ENCODE measurements around the gene CAB39L.
A peak's percentile ranks its signal among the peaks of the same experiment; 100 is the strongest.

Gene CAB39L

DNA sequence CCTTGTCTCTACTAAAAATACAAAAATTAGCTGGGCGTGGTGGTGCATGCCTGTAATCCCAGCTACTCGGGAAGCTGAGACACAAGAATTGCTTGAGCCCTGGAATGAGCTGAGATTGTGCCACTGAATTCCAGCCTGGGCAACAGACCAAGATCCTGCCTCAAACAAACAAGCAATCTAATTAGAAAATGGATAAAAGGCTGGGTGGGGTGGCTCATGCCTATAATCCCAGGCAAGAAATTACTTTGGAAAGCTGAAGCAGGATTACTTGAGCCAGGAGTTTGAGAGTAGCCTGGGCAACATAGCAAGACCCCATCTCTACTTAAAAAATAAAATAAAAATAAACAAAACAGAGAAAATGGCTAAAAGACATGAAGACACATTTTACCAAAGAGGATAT is 77.0 kb downstream of the CAB39L start:
- peaks cover 3 to 4% of the 10 kb centered on the region in 2 donors for H3K9me3 ChIP-seq (ENCODE audit: control insufficient read depth in 1 of 2, low read length in 2 of 2)
- no peaks in the 10 kb centered on the region for H3K27me3 ChIP-seq (ENCODE audit: low read depth, low read length)
- peaks cover 8 to 30% of the 10 kb centered on the region in 2 donors for H3K4me1 ChIP-seq (ENCODE audit: control insufficient read depth in 1 of 2, insufficient read depth in 2 of 2, low read length in 2 of 2)
- H3K4me3 ChIP-seq (ENCODE audit: low read depth in 1 of 2, low read length in 2 of 2): no peak overlapping the region
- no peak overlapping the region for H3K27ac ChIP-seq (ENCODE audit: low read length)
- H3K36me3 ChIP-seq (ENCODE audit: control insufficient read depth in 1 of 2, insufficient read depth in 2 of 2, low read length in 2 of 2): peaks cover 0 to 7% of the 10 kb centered on the region in 2 donors

DNA sequence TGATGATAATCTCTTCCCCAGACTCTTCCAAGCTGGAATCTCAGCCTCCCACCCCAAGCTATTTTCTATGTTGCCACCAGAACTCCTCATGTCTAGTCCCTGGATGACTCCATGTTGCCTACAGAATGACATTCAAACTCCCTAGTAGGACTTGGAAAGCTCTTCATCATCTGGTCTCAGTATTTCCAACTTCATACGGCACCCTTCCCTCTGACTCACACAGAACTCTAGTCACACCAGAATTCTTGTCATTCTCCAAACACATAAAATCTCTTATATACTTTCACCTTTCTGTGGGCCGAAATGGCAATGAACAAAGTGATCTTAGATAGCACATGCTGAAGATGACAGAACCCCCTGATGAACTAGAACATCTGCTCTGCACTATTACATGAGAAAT is 86.2 kb downstream of the CAB39L start:
- Histone ChIP-seq H3K36me3 (ENCODE audit: control insufficient read depth in 1 of 2, insufficient read depth in 2 of 2, low read length in 2 of 2) (peaks cover 0 to 6% of the 10 kb centered on the region in 2 donors), H3K4me1 (ENCODE audit: control insufficient read depth in 1 of 2, insufficient read depth in 2 of 2, low read length in 2 of 2) (peaks cover 0 to 5% of the 10 kb centered on the region in 2 donors), H3K27ac (ENCODE audit: low read length) (peak overlapping the region; percentile 37), H3K27me3 (ENCODE audit: low read depth, low read length) (no peaks in the 10 kb centered on the region), H3K9me3 (ENCODE audit: control insufficient read depth in 1 of 2, low read length in 2 of 2) (no peaks in the 10 kb centered on the region), H3K4me3 (ENCODE audit: low read depth in 1 of 2, low read length in 2 of 2) (no peak overlapping the region)

DNA sequence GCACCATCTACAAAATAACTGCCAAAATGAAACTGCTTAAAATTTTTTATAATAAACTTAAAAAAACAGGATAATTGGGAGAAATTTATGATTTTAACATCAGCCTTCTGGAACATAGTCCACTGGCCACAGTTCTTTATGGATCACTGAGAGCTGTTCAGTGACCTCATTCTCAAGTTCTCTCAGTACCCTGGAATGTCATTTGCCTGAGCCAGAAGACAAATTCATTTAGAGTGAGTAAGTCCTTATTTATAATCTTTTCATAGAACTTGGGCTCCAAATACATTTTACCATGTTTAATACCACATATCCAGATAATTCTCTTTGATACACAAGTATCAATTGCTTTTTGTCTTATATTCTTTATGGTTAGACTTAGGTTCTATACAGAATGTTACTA is 87.6 kb downstream of the CAB39L start:
- H3K4me3 ChIP-seq (ENCODE audit: low read depth in 1 of 2, low read length in 2 of 2): no peak overlapping the region
- no peaks in the 10 kb centered on the region for H3K9me3 ChIP-seq (ENCODE audit: control insufficient read depth in 1 of 2, low read length in 2 of 2)
- peak overlapping the region; percentile 47 for H3K27ac ChIP-seq (ENCODE audit: low read length)
- no peaks in the 10 kb centered on the region for H3K27me3 ChIP-seq (ENCODE audit: low read depth, low read length)
- H3K36me3 ChIP-seq (ENCODE audit: control insufficient read depth in 1 of 2, insufficient read depth in 2 of 2, low read length in 2 of 2): peaks cover 0 to 6% of the 10 kb centered on the region in 2 donors
- peaks cover 0 to 5% of the 10 kb centered on the region in 2 donors for H3K4me1 ChIP-seq (ENCODE audit: control insufficient read depth in 1 of 2, insufficient read depth in 2 of 2, low read length in 2 of 2)

DNA sequence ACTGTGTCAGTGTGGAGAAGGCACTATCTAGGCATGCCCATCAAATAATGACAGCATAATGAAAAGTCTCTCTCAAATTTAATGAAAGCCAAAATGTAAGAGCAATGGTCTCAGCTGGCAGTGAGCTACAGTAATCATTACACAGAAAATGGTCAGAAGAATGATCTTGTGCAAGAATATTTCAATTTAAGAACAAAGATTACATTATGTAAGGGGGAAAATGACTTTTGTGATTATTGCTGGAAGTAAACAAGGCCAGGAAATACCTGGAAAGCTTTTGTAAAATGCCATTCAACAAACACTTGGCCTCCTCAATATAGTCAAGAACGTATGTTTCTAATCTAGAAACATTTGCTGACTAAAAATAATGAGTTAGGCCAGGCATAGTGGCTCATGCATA is 89.1 kb downstream of the CAB39L start:
- no peaks in the 10 kb centered on the region for H3K27me3 ChIP-seq (ENCODE audit: low read depth, low read length)
- H3K9me3 ChIP-seq (ENCODE audit: control insufficient read depth in 1 of 2, low read length in 2 of 2): no peaks in the 10 kb centered on the region
- H3K4me3 ChIP-seq (ENCODE audit: low read depth in 1 of 2, low read length in 2 of 2): no peak overlapping the region
- peaks cover 10 to 14% of the 10 kb centered on the region in 2 donors for H3K36me3 ChIP-seq (ENCODE audit: control insufficient read depth in 1 of 2, insufficient read depth in 2 of 2, low read length in 2 of 2)
- H3K27ac ChIP-seq (ENCODE audit: low read length): no peak overlapping the region
- H3K4me1 ChIP-seq (ENCODE audit: control insufficient read depth in 1 of 2, insufficient read depth in 2 of 2, low read length in 2 of 2): peaks cover 0 to 5% of the 10 kb centered on the region in 2 donors

DNA sequence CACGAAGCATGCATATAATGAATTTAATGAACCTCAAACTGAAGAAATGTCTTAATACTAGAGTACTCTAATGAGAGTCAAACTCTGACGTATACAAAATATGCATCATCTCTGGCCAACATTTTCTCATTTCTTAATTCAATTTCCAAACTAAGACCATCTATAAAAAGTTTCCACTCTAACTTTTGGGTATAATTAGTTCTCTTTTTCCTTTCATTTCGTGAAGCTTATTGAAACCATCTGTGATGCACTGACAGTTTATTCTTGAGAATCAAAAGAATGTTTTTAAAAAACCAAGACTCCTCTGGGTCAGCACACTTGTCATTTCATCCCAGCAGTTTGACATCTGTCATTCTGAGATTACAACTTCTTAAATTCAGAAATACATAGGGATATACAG is 90.0 kb downstream of the CAB39L start:
- Histone ChIP-seq H3K4me1 (ENCODE audit: control insufficient read depth in 1 of 2, insufficient read depth in 2 of 2, low read length in 2 of 2) (no peaks in the 10 kb centered on the region), H3K27ac (ENCODE audit: low read length) (no peak overlapping the region)

DNA sequence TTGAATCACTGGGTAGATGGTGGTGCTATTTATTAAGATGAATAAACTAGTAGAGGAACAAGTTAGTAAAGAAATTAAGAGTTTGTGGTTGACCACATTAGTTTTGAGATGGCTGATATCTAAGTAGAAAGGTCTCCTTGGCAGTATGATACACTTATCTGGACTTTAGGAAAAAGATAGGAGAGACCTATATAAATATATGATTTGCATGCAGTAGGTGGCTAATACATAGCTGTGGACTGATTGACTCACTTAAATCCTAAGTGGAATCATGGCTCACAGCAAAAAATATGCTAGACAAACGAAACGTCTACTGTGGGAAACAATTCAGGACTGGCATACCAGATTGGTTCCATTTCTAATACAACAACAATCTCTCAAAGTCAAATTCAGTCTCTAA is 92.0 kb downstream of the CAB39L start:
- Histone ChIP-seq H3K27ac (ENCODE audit: low read length) (no peak overlapping the region), H3K27me3 (ENCODE audit: low read depth, low read length) (no peaks in the 10 kb centered on the region), H3K36me3 (ENCODE audit: control insufficient read depth in 1 of 2, insufficient read depth in 2 of 2, low read length in 2 of 2) (peaks cover 8 to 10% of the 10 kb centered on the region in 2 donors), H3K4me3 (ENCODE audit: low read depth in 1 of 2, low read length in 2 of 2) (no peak overlapping the region), H3K9me3 (ENCODE audit: control insufficient read depth in 1 of 2, low read length in 2 of 2) (no peaks in the 10 kb centered on the region), H3K4me1 (ENCODE audit: control insufficient read depth in 1 of 2, insufficient read depth in 2 of 2, low read length in 2 of 2) (no peaks in the 10 kb centered on the region)

More for the DNA sequence above, 90.0 kb downstream of the CAB39L start:
- no peak overlapping the region for H3K4me3 ChIP-seq (ENCODE audit: low read depth in 1 of 2, low read length in 2 of 2)
- peaks cover 8 to 10% of the 10 kb centered on the region in 2 donors for H3K36me3 ChIP-seq (ENCODE audit: control insufficient read depth in 1 of 2, insufficient read depth in 2 of 2, low read length in 2 of 2)
- H3K27me3 ChIP-seq (ENCODE audit: low read depth, low read length): no peaks in the 10 kb centered on the region
- no peaks in the 10 kb centered on the region for H3K9me3 ChIP-seq (ENCODE audit: control insufficient read depth in 1 of 2, low read length in 2 of 2)

DNA sequence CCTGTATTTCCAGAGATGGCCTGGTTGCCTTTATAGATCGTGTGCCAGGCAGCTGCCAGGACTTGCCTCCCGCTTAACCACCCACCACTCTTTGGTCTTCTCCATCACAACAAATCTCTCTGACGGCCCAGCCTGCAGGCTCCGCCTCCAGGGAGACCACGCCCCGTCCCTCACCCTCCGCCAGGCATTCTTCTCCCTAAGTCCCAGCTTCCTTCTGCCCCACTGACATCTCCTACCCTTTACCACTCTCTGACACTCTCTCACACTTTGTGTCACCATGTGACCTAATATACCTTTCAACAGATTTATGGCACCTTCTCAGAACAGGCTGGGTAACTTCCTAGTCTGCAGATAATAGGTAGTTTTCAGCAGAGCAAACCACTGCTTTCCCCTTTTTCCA is 95.1 kb downstream of the CAB39L start:
- no peaks in the 10 kb centered on the region for H3K27me3 ChIP-seq (ENCODE audit: low read depth, low read length)
- no peak overlapping the region for H3K4me3 ChIP-seq (ENCODE audit: low read depth in 1 of 2, low read length in 2 of 2)
- H3K4me1 ChIP-seq (ENCODE audit: control insufficient read depth in 1 of 2, insufficient read depth in 2 of 2, low read length in 2 of 2): no peaks in the 10 kb centered on the region
- H3K36me3 ChIP-seq (ENCODE audit: control insufficient read depth in 1 of 2, insufficient read depth in 2 of 2, low read length in 2 of 2): peaks cover 8 to 10% of the 10 kb centered on the region in 2 donors
- no peak overlapping the region for H3K27ac ChIP-seq (ENCODE audit: low read length)
- no peaks in the 10 kb centered on the region for H3K9me3 ChIP-seq (ENCODE audit: control insufficient read depth in 1 of 2, low read length in 2 of 2)

DNA sequence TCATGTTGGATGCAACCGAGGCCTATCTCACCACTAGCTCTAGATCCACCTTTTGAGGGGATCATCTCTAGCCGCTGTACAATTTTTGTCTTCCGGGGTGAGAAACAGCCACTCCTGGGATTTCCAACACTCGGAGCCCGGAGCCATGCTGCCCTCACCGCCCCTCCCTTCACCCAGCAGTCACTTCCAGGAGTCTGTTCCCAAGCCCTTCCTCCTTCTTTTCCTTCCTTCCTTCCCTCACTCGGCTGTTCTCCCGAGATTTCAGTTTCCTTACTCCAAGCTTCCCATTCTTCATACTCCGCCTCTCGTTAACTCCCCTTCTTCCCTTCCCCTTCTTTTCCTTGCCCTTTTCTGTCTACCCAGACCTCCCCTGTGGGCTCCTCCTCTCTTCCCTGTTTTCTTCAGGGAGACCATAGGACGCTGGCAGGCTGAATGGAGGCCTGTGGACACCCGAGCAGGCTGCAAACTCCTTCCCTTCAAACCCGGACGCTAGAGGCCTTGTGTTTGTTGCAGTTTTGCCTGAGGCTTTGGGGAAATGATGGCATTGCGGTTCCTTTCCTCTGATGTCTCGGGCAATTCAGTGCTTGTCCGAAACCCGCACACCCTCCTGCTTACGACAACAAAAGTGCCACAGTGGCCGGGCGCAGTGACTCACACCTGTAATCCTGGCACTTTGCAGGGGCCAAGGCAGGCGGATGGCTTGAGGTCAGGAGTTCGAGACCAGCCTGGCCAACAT is 96.0 kb downstream of the CAB39L start:
- Histone ChIP-seq H3K4me1 (ENCODE audit: control insufficient read depth in 1 of 2, insufficient read depth in 2 of 2, low read length in 2 of 2) (no peaks in the 10 kb centered on the region), H3K27ac (ENCODE audit: low read length) (no peak overlapping the region)

DNA sequence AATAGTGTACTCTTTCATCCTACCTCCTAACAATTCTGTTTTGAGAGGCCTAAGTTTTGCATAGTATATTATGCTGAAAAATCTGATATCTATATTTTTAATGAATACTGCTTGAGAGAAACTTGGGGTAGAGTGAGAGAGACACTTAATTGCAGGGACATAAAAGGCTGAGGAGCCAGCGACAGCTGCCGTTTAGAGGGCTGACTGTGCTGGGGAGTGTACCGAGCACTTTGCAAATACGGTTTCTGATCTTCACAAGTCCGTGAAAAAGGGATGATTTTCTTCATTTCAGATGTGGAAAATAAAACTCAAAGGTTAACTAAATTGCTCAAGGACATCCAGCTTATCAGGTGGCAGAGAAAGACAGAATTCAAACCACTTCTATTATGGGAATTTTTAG is 97.4 kb downstream of the CAB39L start:
- H3K4me1 ChIP-seq (ENCODE audit: control insufficient read depth in 1 of 2, insufficient read depth in 2 of 2, low read length in 2 of 2): no peaks in the 10 kb centered on the region
- H3K36me3 ChIP-seq (ENCODE audit: control insufficient read depth in 1 of 2, insufficient read depth in 2 of 2, low read length in 2 of 2): peaks cover 8 to 10% of the 10 kb centered on the region in 2 donors
- H3K27ac ChIP-seq (ENCODE audit: low read length): no peak overlapping the region
- no peaks in the 10 kb centered on the region for H3K27me3 ChIP-seq (ENCODE audit: low read depth, low read length)
- no peaks in the 10 kb centered on the region for H3K9me3 ChIP-seq (ENCODE audit: control insufficient read depth in 1 of 2, low read length in 2 of 2)
- no peak overlapping the region for H3K4me3 ChIP-seq (ENCODE audit: low read depth in 1 of 2, low read length in 2 of 2)

More for the DNA sequence above, 96.0 kb downstream of the CAB39L start:
- Histone ChIP-seq H3K27me3 (ENCODE audit: low read depth, low read length) (no peaks in the 10 kb centered on the region), H3K9me3 (ENCODE audit: control insufficient read depth in 1 of 2, low read length in 2 of 2) (no peaks in the 10 kb centered on the region), H3K4me3 (ENCODE audit: low read depth in 1 of 2, low read length in 2 of 2) (no peak overlapping the region), H3K36me3 (ENCODE audit: control insufficient read depth in 1 of 2, insufficient read depth in 2 of 2, low read length in 2 of 2) (peaks cover 8 to 10% of the 10 kb centered on the region in 2 donors)

DNA sequence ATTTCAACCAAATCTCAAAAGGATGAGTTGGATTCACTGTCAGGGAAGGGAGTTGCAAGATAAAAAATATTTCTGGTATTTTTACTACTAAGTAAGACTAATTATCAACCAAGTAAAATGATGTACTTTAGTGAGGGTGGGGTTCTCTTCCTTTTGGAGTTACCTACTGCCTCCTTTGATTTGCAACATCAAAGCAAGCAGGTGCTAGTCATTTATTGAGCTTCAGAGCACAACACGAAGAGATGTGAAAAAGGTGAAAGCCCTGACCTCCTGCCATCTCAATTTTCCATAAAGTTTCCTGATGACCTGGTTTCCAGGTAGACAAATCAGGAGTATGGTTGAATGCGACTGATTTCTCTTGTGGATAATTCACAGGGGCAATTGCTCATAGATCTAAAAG is 100.1 kb downstream of the CAB39L start:
- Histone ChIP-seq H3K27ac (ENCODE audit: low read length) (no peak overlapping the region), H3K27me3 (ENCODE audit: low read depth, low read length) (no peaks in the 10 kb centered on the region), H3K9me3 (ENCODE audit: control insufficient read depth in 1 of 2, low read length in 2 of 2) (no peaks in the 10 kb centered on the region), H3K36me3 (ENCODE audit: control insufficient read depth in 1 of 2, insufficient read depth in 2 of 2, low read length in 2 of 2) (peaks cover 4 to 9% of the 10 kb centered on the region in 2 donors), H3K4me1 (ENCODE audit: control insufficient read depth in 1 of 2, insufficient read depth in 2 of 2, low read length in 2 of 2) (no peaks in the 10 kb centered on the region), H3K4me3 (ENCODE audit: low read depth in 1 of 2, low read length in 2 of 2) (no peak overlapping the region)

DNA sequence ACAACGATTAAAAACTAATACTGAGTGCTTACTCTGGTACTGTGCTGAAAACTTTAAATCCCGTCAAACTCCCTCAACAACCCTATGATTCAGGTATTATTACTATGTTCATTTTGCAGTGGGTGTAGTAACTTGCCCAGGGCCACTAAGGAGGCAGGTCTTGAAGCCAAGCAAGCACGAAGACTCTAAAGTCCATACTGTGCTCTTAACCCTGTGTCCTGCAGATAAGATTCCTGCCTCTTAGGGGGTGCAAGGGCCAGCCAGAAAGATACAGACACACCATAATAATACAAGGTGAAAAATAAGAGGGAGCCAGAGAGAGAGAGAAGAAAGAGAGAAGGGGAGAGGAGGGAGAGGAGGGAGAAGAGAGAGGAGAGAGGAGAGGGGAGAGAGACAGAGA is 100.6 kb downstream of the CAB39L start:
- H3K4me1 ChIP-seq (ENCODE audit: control insufficient read depth in 1 of 2, insufficient read depth in 2 of 2, low read length in 2 of 2): no peaks in the 10 kb centered on the region
- H3K4me3 ChIP-seq (ENCODE audit: low read depth in 1 of 2, low read length in 2 of 2): no peak overlapping the region
- no peaks in the 10 kb centered on the region for H3K9me3 ChIP-seq (ENCODE audit: control insufficient read depth in 1 of 2, low read length in 2 of 2)
- peaks cover 4 to 9% of the 10 kb centered on the region in 2 donors for H3K36me3 ChIP-seq (ENCODE audit: control insufficient read depth in 1 of 2, insufficient read depth in 2 of 2, low read length in 2 of 2)
- no peak overlapping the region for H3K27ac ChIP-seq (ENCODE audit: low read length)
- no peaks in the 10 kb centered on the region for H3K27me3 ChIP-seq (ENCODE audit: low read depth, low read length)

DNA sequence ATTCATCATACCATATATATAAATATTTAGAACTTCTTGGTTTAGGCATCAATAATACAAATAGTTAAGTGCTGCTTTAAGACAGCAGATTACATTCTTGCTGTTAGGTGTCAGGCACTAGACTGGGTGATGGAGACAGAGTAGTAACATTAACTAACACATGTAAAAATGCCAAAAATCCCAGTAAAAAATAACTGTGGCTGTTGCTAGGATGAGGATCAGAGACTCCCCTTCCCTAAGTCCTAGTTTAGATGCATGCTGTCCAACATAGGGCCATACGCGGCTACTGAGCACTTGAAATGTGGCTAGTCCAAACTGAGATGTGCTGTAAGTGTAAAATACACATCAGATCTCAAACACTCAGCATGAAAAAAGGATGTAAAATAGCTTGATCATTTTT is 101.4 kb downstream of the CAB39L start:
- no peak overlapping the region for H3K4me3 ChIP-seq (ENCODE audit: low read depth in 1 of 2, low read length in 2 of 2)
- no peaks in the 10 kb centered on the region for H3K27me3 ChIP-seq (ENCODE audit: low read depth, low read length)
- no peaks in the 10 kb centered on the region for H3K4me1 ChIP-seq (ENCODE audit: control insufficient read depth in 1 of 2, insufficient read depth in 2 of 2, low read length in 2 of 2)
- peaks cover 4 to 9% of the 10 kb centered on the region in 2 donors for H3K36me3 ChIP-seq (ENCODE audit: control insufficient read depth in 1 of 2, insufficient read depth in 2 of 2, low read length in 2 of 2)
- no peak overlapping the region for H3K27ac ChIP-seq (ENCODE audit: low read length)
- H3K9me3 ChIP-seq (ENCODE audit: control insufficient read depth in 1 of 2, low read length in 2 of 2): no peaks in the 10 kb centered on the region

Measured in muscle layer of duodenum (tissue), 2 donors.